Mesendoderm (in vitro differentiated cells): Measurements from ENCODE around the gene IGF2BP1.
"Not testable (repeated sequence)": the region's sequence is repeated elsewhere in the genome, so short reads cannot be mapped to it uniquely, and the experiment has no call there.

Source experiments
- DNase-seq: peaks from one replicate; pipeline ENCODE4 v3.0.0; 2013
- H2AK5ac ChIP-seq: 2 replicates; pipeline ENCODE4 v1.6.1; 2013; ENCODE audit warnings: low read length, inconsistent platforms
- H2BK120ac ChIP-seq: 2 replicates; pipeline ENCODE4 v1.6.1; 2013; ENCODE audit warnings: low read depth, mild to moderate bottlenecking, low read length, moderate library complexity, mixed read lengths
- H2BK15ac ChIP-seq: replicated peaks from 2 replicates; pipeline ENCODE4 v1.6.1; 2013; ENCODE audit warnings: low read depth, mild to moderate bottlenecking, moderate library complexity
- H2BK5ac ChIP-seq: 2 replicates; pipeline ENCODE4 v1.6.1; 2013; ENCODE audit warnings: low read length, inconsistent platforms
- H3K18ac ChIP-seq: 2 replicates; pipeline ENCODE4 v1.6.1; 2013; ENCODE audit warnings: mild to moderate bottlenecking, low read length, mixed read lengths
- H3K23ac ChIP-seq: one replicate; pipeline ENCODE4 v1.6.1; 2013; ENCODE audit warnings: low read length
- H3K27ac ChIP-seq: 2 replicates; pipeline ENCODE4 v1.5.1; 2013; ENCODE audit warnings: low read depth, mild to moderate bottlenecking, inconsistent platforms, low read length, moderate library complexity
- H3K27me3 ChIP-seq: 2 replicates; pipeline ENCODE4 v1.6.1; 2013; ENCODE audit warnings: low read length, control low read depth, mild to moderate bottlenecking, inconsistent platforms; ENCODE audit not compliant: insufficient read depth, poor library complexity
- H3K36me3 ChIP-seq: 2 replicates; pipeline ENCODE4 v1.6.1; 2013; ENCODE audit warnings: low read length, inconsistent platforms; ENCODE audit not compliant: control insufficient read depth, insufficient read depth
- H3K4ac ChIP-seq: one replicate; pipeline ENCODE4 v1.6.1; 2013; ENCODE audit warnings: low read depth, mild to moderate bottlenecking, low read length, moderate library complexity
- H3K4me1 ChIP-seq: 2 replicates; pipeline ENCODE4 v1.6.1; 2013; ENCODE audit warnings: low read depth, low read length, inconsistent platforms; ENCODE audit not compliant: control insufficient read depth
- H3K4me2 ChIP-seq: 2 replicates; pipeline ENCODE4 v1.6.1; 2013; ENCODE audit warnings: low read length
- H3K4me3 ChIP-seq: 2 replicates; pipeline ENCODE4 v1.5.1; 2013; ENCODE audit warnings: mild to moderate bottlenecking, low read length
- H3K56ac ChIP-seq: one replicate; pipeline ENCODE4 v1.6.1; 2013; ENCODE audit warnings: low read length
- H3K79me1 ChIP-seq: 2 replicates; pipeline ENCODE4 v1.6.1; 2013; ENCODE audit warnings: low read length, inconsistent platforms
- H3K79me2 ChIP-seq: 2 replicates; pipeline ENCODE4 v1.6.1; 2013; ENCODE audit warnings: mild to moderate bottlenecking, low read length; ENCODE audit not compliant: control insufficient read depth, insufficient read depth
- H3K9ac ChIP-seq: 2 replicates; pipeline ENCODE4 v1.6.1; 2013; ENCODE audit warnings: low read length, inconsistent platforms
- H4K5ac ChIP-seq: one replicate; pipeline ENCODE4 v1.6.1; 2013; ENCODE audit warnings: low read length
- H4K8ac ChIP-seq: one replicate; pipeline ENCODE4 v1.6.1; 2013; ENCODE audit warnings: low read depth, mild to moderate bottlenecking, control low read depth, low read length, moderate library complexity
- WGBS: extraction: QIAGEN DNeasy Blood & Tissue Kit; methylation state at CpG from one replicate; pipeline ENCODE4 v1.1.7; 2013; ENCODE audit warnings: low lambda C conversion rate, missing lambda C conversion rate; ENCODE audit not compliant: insufficient coverage; ENCODE audit errors: extremely low coverage; 5-methylcytosine and 5-hydroxymethylcytosine counted together

Gene IGF2BP1

DNA sequence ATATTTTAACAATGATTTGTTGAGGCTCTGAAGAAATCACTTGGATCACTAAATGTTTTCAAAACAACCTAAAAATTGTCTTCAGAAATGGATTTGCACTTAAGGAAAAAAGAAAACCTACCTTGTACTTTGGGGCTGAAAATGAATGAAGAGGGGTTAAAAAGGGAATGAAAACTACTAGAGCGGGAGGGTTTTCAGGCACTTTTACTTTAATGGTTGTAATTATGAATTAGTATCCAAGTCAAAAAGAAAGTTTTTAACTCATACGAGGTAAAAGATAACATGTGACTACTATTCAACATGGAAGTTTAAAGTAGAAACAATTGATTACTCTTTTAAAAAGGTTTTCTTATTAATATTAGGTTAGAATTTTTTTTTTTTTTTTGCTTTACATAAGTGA, 5.1 kb downstream of the IGF2BP1 start:
- peaks cover 89% of the 10 kb centered on the region for H3K79me2 ChIP-seq
- no peak overlapping the region for H4K5ac ChIP-seq
- H3K9ac ChIP-seq: peak overlapping the region; percentile 50
- H4K8ac ChIP-seq: no peak overlapping the region
- no peak overlapping the region for H3K23ac ChIP-seq
- H3K4me2 ChIP-seq: no peak overlapping the region
- H3K4me1 ChIP-seq: peaks cover 10% of the 10 kb centered on the region
- peaks cover 7% of the 10 kb centered on the region for H3K36me3 ChIP-seq
- H3K56ac ChIP-seq: no peak overlapping the region
- H3K79me1 ChIP-seq: peaks cover 8% of the 10 kb centered on the region
- H2BK120ac ChIP-seq: no peak overlapping the region
- no peak for DNase-seq
- no peak overlapping the region for H3K18ac ChIP-seq
- H2BK15ac ChIP-seq: no peak overlapping the region
- H3K27ac ChIP-seq: no peak overlapping the region
- H2AK5ac ChIP-seq: no peak overlapping the region
- H3K4me3 ChIP-seq: no peak overlapping the region
- H3K4ac ChIP-seq: no peak overlapping the region
- H3K27me3 ChIP-seq: no peaks in the 10 kb centered on the region
- no CpG with 5 or more reads among the region's 2 CpGs for WGBS
- H2BK5ac ChIP-seq: no peak overlapping the region

DNA sequence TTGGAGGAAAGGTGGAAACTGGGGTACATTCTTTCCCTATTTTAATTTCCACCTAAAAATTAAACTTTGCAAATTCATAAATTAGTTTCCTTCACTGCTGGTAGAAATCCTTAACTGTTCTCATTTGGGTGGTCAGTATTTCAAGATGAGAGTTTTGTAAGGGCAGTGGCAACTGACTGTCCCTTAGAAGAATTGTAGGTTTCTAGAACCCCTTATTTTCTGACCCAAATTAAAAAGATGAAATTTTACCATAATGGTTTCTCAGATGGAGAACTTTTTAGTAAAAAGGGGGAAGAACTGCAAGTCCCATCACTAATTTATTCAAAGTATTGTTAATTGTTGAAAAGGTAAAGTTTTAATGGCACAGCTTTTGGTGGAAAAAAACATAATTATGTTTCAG, 5.6 kb downstream of the IGF2BP1 start:
- Histone ChIP-seq H2AK5ac (no peak overlapping the region), H2BK15ac (no peak overlapping the region), H2BK5ac (no peak overlapping the region), H4K5ac (no peak overlapping the region), H3K23ac (no peak overlapping the region), H3K4me1 (peaks cover 10% of the 10 kb centered on the region), H3K18ac (no peak overlapping the region), H3K27me3 (no peaks in the 10 kb centered on the region), H2BK120ac (no peak overlapping the region), H3K56ac (no peak overlapping the region), H3K9ac (peak overlapping the region; percentile 55), H3K4ac (no peak overlapping the region), H3K79me1 (peaks cover 8% of the 10 kb centered on the region), H3K36me3 (peaks cover 7% of the 10 kb centered on the region), H3K4me2 (no peak overlapping the region), H3K4me3 (no peak overlapping the region), H4K8ac (no peak overlapping the region), H3K27ac (no peak overlapping the region), H3K79me2 (peaks cover 89% of the 10 kb centered on the region)
- DNase-seq: no peak

DNA sequence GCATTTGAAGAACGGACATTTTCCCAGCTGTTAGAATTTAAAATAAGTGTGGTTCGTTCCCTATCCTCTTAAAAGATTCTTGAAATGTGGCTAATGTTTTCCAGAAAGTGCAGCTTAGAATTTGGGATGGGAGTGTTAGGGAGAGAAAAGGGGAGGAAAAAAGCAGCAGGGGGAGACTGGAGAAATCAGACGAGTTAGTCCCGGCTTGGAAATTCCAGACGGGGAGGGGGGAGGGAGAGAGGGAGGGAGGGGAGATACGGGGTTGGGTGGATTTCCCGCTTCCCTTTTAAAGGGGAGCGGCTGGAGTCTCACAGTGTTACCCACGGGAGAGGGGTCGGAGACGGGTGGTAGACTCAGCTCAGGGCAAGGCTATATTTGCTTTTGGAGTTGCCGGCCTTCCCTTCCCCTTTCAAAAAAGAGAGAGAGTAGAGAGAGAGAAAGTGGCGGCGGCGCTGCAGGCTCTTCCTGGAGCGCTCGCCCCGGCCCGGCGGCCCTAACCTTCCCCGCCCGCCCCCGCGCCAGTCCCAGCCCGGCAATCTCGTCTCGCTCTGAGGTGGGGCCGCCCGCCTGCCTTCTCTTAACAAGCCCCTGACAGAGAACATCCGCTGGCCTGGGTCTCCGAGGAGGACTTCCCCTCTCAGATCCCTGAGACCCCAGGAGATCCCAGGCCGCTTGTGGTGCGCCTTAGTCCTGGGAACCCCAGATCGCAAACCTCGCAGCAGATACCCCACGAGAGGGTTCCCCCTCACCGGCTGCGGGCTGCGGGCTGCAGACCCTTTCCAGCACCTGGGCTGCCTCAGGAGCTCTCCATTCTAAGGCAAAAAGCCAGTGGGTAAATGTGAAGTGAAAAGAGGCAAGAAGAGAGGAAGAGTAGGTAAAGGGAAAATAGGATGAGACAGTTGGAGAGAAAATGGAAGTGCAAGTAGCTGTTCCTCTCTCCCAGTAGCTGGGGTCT, 6.6 kb downstream of the IGF2BP1 start:
- peak overlapping the region; percentile 88 for H3K56ac ChIP-seq
- peaks cover 7% of the 10 kb centered on the region for H3K36me3 ChIP-seq
- H3K4ac ChIP-seq: peak overlapping the region; percentile 97
- peak; percentile 89 for DNase-seq
- peak overlapping the region; percentile 50 for H3K23ac ChIP-seq
- no peak overlapping the region for H4K5ac ChIP-seq
- H3K9ac ChIP-seq: peak overlapping the region; percentile 79
- H2BK15ac ChIP-seq: no peak overlapping the region
- H3K79me1 ChIP-seq: peaks cover 8% of the 10 kb centered on the region
- H4K8ac ChIP-seq: peak overlapping the region; percentile 88
- WGBS: no CpG with 5 or more reads among the region's 39 CpGs
- peaks cover 88% of the 10 kb centered on the region for H3K79me2 ChIP-seq
- H3K4me3 ChIP-seq: peak overlapping the region; percentile 69
- H3K4me1 ChIP-seq: peaks cover 10% of the 10 kb centered on the region
- H3K27ac ChIP-seq: peak overlapping the region; percentile 76
- H3K27me3 ChIP-seq: no peaks in the 10 kb centered on the region
- H2AK5ac ChIP-seq: no peak overlapping the region
- peak overlapping the region; percentile 60 for H3K4me2 ChIP-seq
- peak overlapping the region; percentile 97 for H3K18ac ChIP-seq
- H2BK120ac ChIP-seq: no peak overlapping the region
- H2BK5ac ChIP-seq: no peak overlapping the region

DNA sequence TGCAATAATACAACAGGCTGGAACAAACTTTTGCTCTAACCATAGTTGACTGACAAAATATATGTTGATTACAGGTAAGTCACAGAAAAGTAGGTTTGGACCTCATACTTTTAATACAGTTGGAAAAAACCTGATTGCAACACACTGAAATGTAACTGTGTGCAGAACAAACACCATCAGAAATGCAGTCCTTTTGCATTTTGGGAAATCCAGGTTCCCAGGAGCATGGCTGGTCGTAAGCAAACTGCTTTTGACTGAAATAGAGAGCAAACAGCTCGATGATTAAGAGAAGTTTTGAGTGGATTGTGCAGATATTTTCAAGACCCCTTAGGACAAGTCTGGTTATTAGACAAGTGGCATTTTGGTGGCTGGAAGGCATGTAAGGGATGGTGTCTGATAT, 8.0 kb downstream of the IGF2BP1 start:
- Histone ChIP-seq H3K4me3 (no peak overlapping the region), H3K79me1 (peaks cover 8% of the 10 kb centered on the region), H3K4me1 (peaks cover 10% of the 10 kb centered on the region), H2AK5ac (no peak overlapping the region), H4K8ac (no peak overlapping the region), H3K27ac (no peak overlapping the region), H3K27me3 (no peaks in the 10 kb centered on the region), H3K9ac (peak overlapping the region; percentile 5), H2BK5ac (no peak overlapping the region), H3K56ac (no peak overlapping the region), H2BK120ac (no peak overlapping the region), H3K79me2 (peaks cover 86% of the 10 kb centered on the region), H3K4ac (no peak overlapping the region), H4K5ac (no peak overlapping the region), H3K4me2 (no peak overlapping the region), H3K36me3 (peaks cover 7% of the 10 kb centered on the region), H3K23ac (no peak overlapping the region), H3K18ac (no peak overlapping the region), H2BK15ac (no peak overlapping the region)
- DNase-seq: no peak
- WGBS: no CpG with 5 or more reads among the region's 2 CpGs

DNA sequence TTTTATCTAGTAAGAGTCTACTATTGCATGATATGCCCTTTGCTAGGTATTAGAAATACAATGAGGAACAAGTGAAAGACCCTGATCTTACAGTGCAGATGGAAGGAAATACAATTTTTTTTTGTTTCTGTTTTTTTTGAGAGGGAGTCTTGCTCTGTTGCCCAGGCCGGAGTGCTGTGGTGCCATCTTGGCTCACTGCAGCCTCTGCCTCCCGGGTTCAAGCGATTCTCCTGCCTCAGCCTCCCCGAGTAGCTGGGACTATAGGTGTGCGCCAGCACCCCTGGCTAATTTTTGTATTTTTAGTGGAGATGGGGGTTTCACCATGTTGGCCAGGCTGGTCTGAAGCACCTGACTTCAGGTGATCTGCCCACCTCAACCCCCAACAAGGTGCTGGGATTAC, 11.7 kb downstream of the IGF2BP1 start:
- H3K27me3 ChIP-seq, H3K9ac ChIP-seq, H2BK5ac ChIP-seq, H3K56ac ChIP-seq, H3K27ac ChIP-seq, H2BK120ac ChIP-seq, H3K4ac ChIP-seq, H3K4me3 ChIP-seq, H3K36me3 ChIP-seq, H3K4me2 ChIP-seq, H3K18ac ChIP-seq, H4K8ac ChIP-seq, H3K79me1 ChIP-seq, H2BK15ac ChIP-seq, H4K5ac ChIP-seq, DNase-seq, H2AK5ac ChIP-seq, H3K23ac ChIP-seq: not testable (repeated sequence)
- peaks cover 79% of the 10 kb centered on the region for H3K79me2 ChIP-seq
- peaks cover 20% of the 10 kb centered on the region for H3K4me1 ChIP-seq
- WGBS: no CpG with 5 or more reads among the region's 5 CpGs
